Measurements from ENCODE around the gene EPHA8.

EPHA8 gene

DNA sequence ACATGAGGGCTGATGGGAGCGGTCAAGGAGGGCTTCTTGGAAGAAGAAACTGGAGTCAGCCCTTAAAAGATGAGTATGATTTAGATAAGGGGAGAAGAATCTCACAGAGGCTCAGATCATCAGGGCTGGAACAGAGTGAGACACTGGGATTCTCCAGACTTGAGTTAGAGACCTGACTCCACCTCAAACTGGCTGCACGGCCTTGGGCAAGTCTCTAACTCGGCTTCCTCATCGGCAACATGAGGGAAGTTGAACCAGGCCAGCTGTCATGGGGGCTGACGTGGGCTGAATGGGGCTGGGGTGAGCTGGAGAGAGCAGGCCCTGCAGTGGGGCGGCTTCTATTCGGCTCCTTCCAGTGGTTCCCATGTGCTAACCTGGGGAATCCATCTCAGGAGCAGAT is 82.6 kb downstream of the EPHA8 start:
- DNase-seq (ENCODE audit: low read depth, low spot score), result no peak

DNA sequence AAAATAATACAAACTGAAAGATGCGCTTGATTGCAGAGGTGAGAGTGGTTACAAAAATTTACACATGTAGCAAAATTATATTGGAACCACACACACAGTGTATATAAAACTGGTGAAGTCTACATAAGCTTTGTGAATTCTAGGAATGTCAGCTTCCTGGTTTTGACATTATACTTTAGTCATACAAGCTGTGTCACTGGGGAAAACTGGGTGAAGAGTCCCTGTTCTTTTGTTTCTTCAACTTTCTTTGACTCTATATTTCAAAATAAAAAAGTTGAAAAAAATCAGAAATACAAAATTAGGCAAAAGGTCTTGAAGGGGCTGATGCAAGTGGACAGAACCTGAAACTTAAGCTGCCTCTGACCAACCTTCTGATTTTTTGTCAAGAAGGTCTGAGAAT is 83.1 kb downstream of the EPHA8 start:
- no peak for DNase-seq (ENCODE audit: low read depth, low spot score)

DNA sequence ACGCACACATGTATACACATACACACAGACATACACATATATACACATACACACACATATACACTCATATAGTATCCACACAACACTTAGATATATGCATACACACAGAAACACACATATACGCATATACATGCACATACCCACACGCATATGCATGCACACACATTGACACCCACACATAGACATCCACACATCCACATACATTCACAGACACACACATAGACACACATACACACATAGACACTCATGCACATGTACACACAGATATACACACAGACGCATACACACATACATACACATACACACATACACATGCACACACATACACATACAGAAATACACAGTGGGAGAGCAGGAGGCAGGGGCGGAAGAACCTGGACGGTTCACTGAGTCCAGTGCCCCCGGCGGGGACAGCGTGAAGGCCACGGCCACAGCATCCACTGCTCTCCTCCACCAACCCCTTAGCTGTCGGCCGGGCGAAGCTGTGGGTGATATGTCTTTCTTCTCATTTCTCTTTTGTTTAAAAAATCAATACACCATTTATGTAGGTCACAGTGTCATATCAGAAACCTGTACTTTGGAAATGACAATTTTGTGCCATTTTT is 86.9 kb downstream of the EPHA8 start:
- no peak for DNase-seq (ENCODE audit: low read depth, low spot score)

DNA sequence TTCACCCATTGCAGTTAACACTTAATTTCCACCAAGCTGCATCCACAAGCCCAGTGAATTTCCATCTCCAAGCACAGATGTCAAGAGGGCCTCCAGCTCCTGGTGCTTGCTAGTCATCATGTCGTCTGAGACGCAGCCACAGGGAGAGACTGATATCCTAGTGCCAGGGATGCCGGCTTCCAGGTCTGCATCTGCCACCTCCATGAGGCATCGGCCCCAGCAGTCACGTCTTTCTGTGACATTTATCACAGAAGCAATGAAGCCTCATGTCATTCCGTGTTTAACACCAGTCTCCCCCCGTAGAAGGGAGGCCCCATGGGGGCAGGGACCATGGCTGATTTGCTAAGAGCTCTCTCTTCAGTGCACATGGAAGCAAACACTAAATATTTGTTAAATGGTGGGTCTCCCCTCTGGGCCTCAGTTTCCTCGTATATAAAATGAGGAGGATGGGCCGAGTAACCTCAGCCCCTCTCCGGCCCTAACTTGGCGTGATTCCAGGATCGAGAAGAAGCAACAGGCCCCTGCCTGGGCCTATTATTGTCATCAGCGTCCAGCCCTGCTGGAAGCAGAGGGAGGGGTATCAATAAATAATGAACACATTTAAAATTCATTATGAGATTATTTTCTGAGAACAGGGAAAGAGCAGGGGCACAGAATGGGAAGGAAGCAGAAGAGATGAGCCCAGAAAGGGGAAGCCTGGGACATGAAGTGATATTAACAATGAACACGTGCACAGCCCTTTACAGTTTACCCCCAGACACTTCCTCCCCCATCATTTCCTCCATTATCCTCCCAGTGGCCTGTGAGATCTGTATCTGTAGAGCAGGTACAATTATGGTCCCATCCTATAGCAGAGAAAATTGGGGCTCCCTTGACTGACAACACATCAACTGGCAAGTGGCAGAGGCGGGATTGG is 88.9 kb downstream of the EPHA8 start:
- no peak for DNase-seq (ENCODE audit: low read depth, low spot score)

DNA sequence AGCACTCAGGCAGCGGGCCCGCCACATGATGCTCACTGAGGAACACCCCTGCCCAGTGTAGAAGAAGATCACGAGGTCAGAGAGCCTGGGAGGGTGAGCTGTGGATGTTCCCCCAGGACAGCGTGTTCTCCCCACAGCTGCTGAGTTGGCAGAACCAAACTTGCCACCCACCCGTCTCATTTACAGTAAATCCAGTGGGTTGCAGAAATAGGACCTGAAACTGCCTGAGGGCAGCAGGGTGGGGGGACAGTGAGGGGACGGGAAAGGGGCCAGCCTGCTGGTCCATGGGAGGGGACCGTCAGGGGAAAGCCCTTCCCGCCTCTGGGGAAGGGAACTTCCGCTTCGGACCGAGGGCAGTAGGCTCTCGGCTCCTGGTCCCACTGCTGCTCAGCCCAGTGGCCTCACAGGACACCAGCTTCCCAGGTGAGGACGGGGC is 89.6 kb downstream of the EPHA8 start, which contains the start of gene C1QB:
TSS of gene C1QB (plus strand) at position 356 of the 436 bp plus-strand sequence. CDS start 6,227 bp downstream, outside the sequence.
- no peak for DNase-seq (ENCODE audit: low read depth, low spot score)
